ENCODE data around the gene LY6G6C. TPM values are rescaled to one million over a fixed set of nuclear protein-coding genes. Genes with fewer than 3 reads are reported as not detected.

The LY6G6C gene
- total RNA-seq, 1 experiment from 2014 or later = not detected

- Histone ChIP-seq H3K9ac (ENCODE audit: extremely low read depth, insufficient read length, low read length) (no peak overlapping the region), H2BK5ac (ENCODE audit: insufficient read length, low read length) (no peak overlapping the region), H4K5ac (ENCODE audit: insufficient read length, low read depth, low read length) (no peak overlapping the region), H3K4me1 (ENCODE audit: insufficient read depth, low read length) (peaks cover 5% of the 10 kb centered on the region; the same call in 1 of the 2 replicates), H3T11ph (ENCODE audit: low read length) (no peak overlapping the region), H3K23ac (ENCODE audit: insufficient read length, low read depth, low read length) (no peak overlapping the region), H2BK20ac (ENCODE audit: low read depth, low read length, poor library complexity, severe bottlenecking) (no peak overlapping the region), H3K79me2 (ENCODE audit: insufficient read depth, low read length) (no peaks in the 10 kb centered on the region), H3K56ac (ENCODE audit: insufficient read length, low read depth, low read length) (no peak overlapping the region), H4K8ac (replicated peaks; ENCODE audit: insufficient read length, low read depth, low read length) (no peak overlapping the region), H4K91ac (ENCODE audit: insufficient read length, low read depth, low read length) (no peak overlapping the region), H3K79me1 (ENCODE audit: insufficient read depth, low read depth, low read length, poor library complexity, severe bottlenecking) (no peaks in the 10 kb centered on the region), H3K9me3 (ENCODE audit: control insufficient read depth, low read depth, low read length) (no peaks in the 10 kb centered on the region), H3K27ac (ENCODE audit: insufficient read length, low read depth, low read length) (no peak overlapping the region), H2BK12ac (ENCODE audit: insufficient read length, low read depth, low read length) (no peak overlapping the region), H2BK15ac (ENCODE audit: low read depth, low read length) (no peak overlapping the region), H2AFZ (ENCODE audit: low read length) (no peak overlapping the region), H4K20me1 (ENCODE audit: control insufficient read depth, insufficient read depth, insufficient read length) (no peaks in the 10 kb centered on the region), H3K14ac (ENCODE audit: insufficient read depth, low read length) (no peak overlapping the region), H3K27me3 (ENCODE audit: insufficient read depth, low read length) (no peaks in the 10 kb centered on the region), H3K18ac (ENCODE audit: insufficient read length, low read depth, low read length) (no peak overlapping the region), H3K4ac (ENCODE audit: low read depth, low read length) (no peak overlapping the region), H3K4me2 (ENCODE audit: insufficient read depth, insufficient read length, low read length) (no peak overlapping the region), H3K23me2 (ENCODE audit: insufficient read length, low read depth, low read length, poor library complexity, severe bottlenecking) (no peaks in the 10 kb centered on the region), H2AK5ac (ENCODE audit: insufficient read length, low read length) (no peak overlapping the region), H2BK120ac (ENCODE audit: low read depth, low read length, poor library complexity, severe bottlenecking) (no peak overlapping the region)
- no peak overlapping the region for H3K4me3 Mint-ChIP-seq
- peak overlapping the region in 2 of 3 experiments; percentile 29 to 88; a peak in 1 of 7 replicates for H3K27ac Mint-ChIP-seq
- WGBS (ENCODE audit: extremely low coverage, insufficient read length, low lambda C conversion rate) = no CpG with 5 or more reads among the region's 8 CpGs
- H3K9me3 Mint-ChIP-seq = no peaks in the 10 kb centered on the region
- H3K27me3 Mint-ChIP-seq (ENCODE audit: low read depth) = peaks cover 8% of the 10 kb centered on the region
- TF ChIP-seq CTCF (conservative IDR thresholded peaks at IDR 0.05) = no peak
- H3K36me3 Mint-ChIP-seq (ENCODE audit: insufficient read depth in 1 of 3, low read depth in 3 of 3) = no peaks in the 10 kb centered on the region
- peaks cover 33 to 44% of the 10 kb centered on the region in 2 experiments for H3K4me1 Mint-ChIP-seq
- DNase-seq = no peak
Observed at GRCh38 chr6:31712296-31712695, 9.2 kb downstream of the LY6G6C start.

Measured in H9 (cell line).